ENCODE results near the gene TIGAR. TPM values are rescaled to one million over a fixed set of nuclear protein-coding genes. Genes with fewer than 3 reads are reported as not detected.

TIGAR gene
- total RNA-seq, 4 donors from 2014 or later = 1.8 to 4.4 (median 2.5) TPM

DNA sequence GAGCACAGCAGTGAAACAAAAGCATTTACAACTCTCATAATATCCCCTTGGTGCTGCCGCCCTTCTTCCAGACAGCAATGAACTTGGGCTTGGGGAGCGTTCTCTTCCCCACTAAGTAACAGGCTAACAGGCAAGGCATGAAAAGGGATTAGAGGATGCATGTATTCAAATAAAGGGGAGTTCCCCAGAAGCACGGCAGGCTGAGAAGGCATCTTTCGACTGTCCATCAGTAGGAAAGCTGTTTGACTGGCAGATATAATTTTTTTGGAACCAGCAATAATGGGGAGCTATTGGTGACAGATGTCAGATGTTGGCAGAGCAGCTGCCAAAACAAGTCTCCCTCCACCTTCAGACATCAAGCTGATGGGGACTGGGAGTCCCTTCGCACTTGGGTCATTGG, 9.2 kb upstream of the TIGAR start:
- Histone ChIP-seq H3K36me3 (no peaks in the 10 kb centered on the region), H3K4me1 (peaks cover 0 to 18% (median 6%) of the 10 kb centered on the region in 4 donors), H3K27ac (no peak overlapping the region), H3K9me3 (no peaks in the 10 kb centered on the region), H3K4me3 (no peak overlapping the region), H3K27me3 (no peaks in the 10 kb centered on the region)
- 93 to 98% methylated on average over 5 of the region's 5 CpGs for WGBS, 2 donors
- TF ChIP-seq POLR2A (IDR thresholded peaks at IDR 0.05) (no peak), EP300 (IDR thresholded peaks at IDR 0.05) (no peak)
- TF ChIP-seq, protein P1, sequence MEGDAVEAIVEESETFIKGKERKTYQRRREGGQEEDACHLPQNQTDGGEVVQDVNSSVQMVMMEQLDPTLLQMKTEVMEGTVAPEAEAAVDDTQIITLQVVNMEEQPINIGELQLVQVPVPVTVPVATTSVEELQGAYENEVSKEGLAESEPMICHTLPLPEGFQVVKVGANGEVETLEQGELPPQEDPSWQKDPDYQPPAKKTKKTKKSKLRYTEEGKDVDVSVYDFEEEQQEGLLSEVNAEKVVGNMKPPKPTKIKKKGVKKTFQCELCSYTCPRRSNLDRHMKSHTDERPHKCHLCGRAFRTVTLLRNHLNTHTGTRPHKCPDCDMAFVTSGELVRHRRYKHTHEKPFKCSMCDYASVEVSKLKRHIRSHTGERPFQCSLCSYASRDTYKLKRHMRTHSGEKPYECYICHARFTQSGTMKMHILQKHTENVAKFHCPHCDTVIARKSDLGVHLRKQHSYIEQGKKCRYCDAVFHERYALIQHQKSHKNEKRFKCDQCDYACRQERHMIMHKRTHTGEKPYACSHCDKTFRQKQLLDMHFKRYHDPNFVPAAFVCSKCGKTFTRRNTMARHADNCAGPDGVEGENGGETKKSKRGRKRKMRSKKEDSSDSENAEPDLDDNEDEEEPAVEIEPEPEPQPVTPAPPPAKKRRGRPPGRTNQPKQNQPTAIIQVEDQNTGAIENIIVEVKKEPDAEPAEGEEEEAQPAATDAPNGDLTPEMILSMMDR (IDR thresholded peaks at IDR 0.05) = no peak
- no peak for DNase-seq (ENCODE audit: low spot score in 2 of 2)

DNA sequence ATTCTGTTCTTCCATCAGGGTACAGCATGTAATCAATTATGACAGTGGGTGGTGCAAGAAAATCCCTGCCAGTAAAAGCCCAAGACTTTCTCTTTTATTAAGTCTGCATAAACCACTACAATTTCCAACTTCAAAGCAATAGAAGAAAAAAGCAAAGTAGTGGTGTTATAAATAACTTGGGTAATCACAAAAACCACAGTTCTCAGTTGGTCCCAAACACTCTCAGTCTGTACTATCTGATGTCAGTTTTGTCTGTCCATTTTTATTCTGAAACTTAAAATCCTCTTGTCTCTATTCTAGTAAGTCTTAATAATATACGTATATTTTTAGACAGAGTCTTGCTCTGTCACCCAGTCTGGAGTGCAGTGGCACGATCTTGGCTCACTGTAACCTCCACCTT, 8.8 kb upstream of the TIGAR start:
- Histone ChIP-seq H3K4me3 (no peak overlapping the region), H3K4me1 (peaks cover 0 to 14% (median 6%) of the 10 kb centered on the region in 4 donors), H3K27ac (no peak overlapping the region), H3K27me3 (no peaks in the 10 kb centered on the region), H3K36me3 (no peaks in the 10 kb centered on the region), H3K9me3 (no peaks in the 10 kb centered on the region)
- TF ChIP-seq POLR2A (IDR thresholded peaks at IDR 0.05) (no peak), EP300 (IDR thresholded peaks at IDR 0.05) (no peak)
- TF ChIP-seq, protein P1 (IDR thresholded peaks at IDR 0.05) = no peak
- DNase-seq (ENCODE audit: low spot score in 2 of 2) = no peak
- WGBS, 2 donors = 93 to 94% methylated on average over 2 of the region's 2 CpGs

DNA sequence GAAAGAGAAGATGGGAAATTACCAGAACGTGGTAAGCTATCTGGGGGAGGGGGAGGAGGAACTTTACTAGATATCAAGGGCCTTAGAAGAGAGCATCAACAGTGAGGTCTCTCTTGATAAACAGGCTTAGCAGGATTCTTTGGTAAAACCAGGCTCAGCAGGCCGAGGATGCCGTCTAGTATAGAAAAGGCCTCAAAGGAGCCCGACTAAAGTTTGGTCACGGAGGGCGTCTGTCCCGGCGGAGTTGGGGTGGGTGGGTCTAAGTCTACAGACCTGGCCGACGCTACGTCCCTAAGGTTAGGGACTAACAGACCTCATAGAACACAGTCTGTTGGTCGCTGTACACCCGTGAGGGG, 538 bp upstream of the TIGAR start:
- H3K4me3 ChIP-seq = peak overlapping the region; percentile 54 to 88 (median 64)
- peaks cover 0 to 31% (median 6%) of the 10 kb centered on the region in 4 donors for H3K4me1 ChIP-seq
- H3K27ac ChIP-seq = peak overlapping the region in 3 of 4 donors; percentile 73 to 84 (median 80)
- TF ChIP-seq, protein P1 (IDR thresholded peaks at IDR 0.05) = no peak
- H3K27me3 ChIP-seq = no peaks in the 10 kb centered on the region
- 1% methylated on average over 13 of the region's 13 CpGs for WGBS, 2 donors
- no peaks in the 10 kb centered on the region for H3K9me3 ChIP-seq
- no peaks in the 10 kb centered on the region for H3K36me3 ChIP-seq
- DNase-seq (ENCODE audit: low spot score in 2 of 2) = no peak

GRCh38 chr12:4322726-4323125, 1.7 kb downstream of the TIGAR start:
- Histone ChIP-seq H3K27me3 (no peaks in the 10 kb centered on the region), H3K36me3 (no peaks in the 10 kb centered on the region), H3K4me1 (peaks cover 0 to 31% (median 6%) of the 10 kb centered on the region in 4 donors), H3K4me3 (no peak overlapping the region), H3K9me3 (no peaks in the 10 kb centered on the region), H3K27ac (no peak overlapping the region)
- TF ChIP-seq, protein P1 (IDR thresholded peaks at IDR 0.05) = no peak
- TF ChIP-seq EP300 (IDR thresholded peaks at IDR 0.05) = no peak
- no peak for TF ChIP-seq POLR2A (IDR thresholded peaks at IDR 0.05)
- 63 to 66% methylated on average over 5 of the region's 5 CpGs for WGBS, 2 donors
- DNase-seq (ENCODE audit: low spot score in 2 of 2) = no peak

DNA sequence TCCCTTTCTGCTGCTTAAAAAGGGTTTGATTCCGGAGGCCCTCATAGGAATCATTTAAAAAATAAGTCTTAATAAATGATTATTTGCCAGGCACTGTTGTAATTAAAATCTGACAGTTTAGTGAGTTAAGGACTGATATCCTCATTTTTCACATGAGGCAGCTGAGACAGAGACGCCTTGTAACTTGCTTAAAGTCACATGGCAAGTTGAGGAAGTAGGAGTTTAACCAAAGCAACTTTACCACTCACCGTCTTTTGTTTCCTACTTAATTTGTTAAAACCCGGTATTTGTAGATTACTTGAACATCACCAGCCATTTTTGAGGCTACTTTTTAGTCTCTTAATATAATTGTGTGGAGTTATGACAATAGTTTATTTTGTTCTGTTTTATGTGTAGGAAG, 2.4 kb downstream of the TIGAR start:
- Histone ChIP-seq H3K4me3 (no peak overlapping the region), H3K27me3 (no peaks in the 10 kb centered on the region), H3K4me1 (peaks cover 0 to 31% (median 6%) of the 10 kb centered on the region in 4 donors), H3K9me3 (no peaks in the 10 kb centered on the region), H3K36me3 (no peaks in the 10 kb centered on the region), H3K27ac (no peak overlapping the region)
- DNase-seq (ENCODE audit: low spot score in 2 of 2) = no peak
- 63 to 76% methylated on average over 4 of the region's 4 CpGs for WGBS, 2 donors
- TF ChIP-seq, protein P1 (IDR thresholded peaks at IDR 0.05) = no peak
- TF ChIP-seq EP300 (IDR thresholded peaks at IDR 0.05) (no peak), POLR2A (IDR thresholded peaks at IDR 0.05) (no peak)
